Thyroid gland (tissue), 4 donors: ENCODE results near the gene SIM2.

Experiments
- POLR2A ChIP-seq, 2 donors: fragments of 450-650 bp; IDR thresholded peaks; one replicate each; pipeline ENCODE4 v1.6.1; 2017; ENCODE audit warnings: antibody characterized with exemption in 2 of 2, mild to moderate bottlenecking in 2 of 2, moderate library complexity in 1 of 2
- TF ChIP-seq, protein P1 (sequence below), 6 experiments: fragments of 200-600 bp in 3 of 6; fragments of 450-650 bp in 3 of 6; sonication (generic) in 3 of 6; IDR thresholded peaks; one replicate each; pipeline ENCODE4 v1.5.1; 2016 to 2019; ENCODE audit warnings: antibody characterized with exemption in 6 of 6, mild to moderate bottlenecking in 2 of 6, inconsistent platforms in 1 of 6, moderate library complexity in 1 of 6

DNA sequence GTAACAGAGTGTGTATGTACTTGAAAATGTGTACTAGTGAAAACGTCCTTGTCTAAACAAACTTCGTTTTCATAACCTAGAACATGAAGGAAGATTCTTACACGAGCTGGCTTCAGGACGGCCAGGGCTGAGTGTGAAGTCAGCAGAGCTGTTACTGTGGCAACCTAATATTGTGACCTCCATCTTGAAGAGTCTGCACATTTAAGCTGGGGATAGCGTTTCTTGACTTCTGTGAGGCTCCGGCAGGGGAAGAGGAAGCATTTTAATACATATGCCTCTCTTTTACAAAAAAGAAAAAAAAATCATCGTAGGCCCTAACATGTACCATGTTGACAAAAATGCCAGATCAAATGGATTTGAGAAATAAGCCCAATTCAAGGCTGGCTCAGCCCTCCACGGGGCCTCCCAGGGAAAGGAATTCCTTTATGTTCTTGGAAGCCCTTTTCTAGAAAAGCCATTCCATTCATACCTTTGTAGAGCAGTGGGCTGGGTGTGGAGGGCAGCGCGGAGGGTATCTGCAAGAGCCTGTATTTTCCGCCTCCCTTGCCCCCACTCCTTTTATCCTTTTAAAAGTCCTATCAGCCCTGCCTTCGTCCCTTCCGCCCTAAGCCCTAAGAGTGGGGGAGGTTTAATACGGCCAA lies 51.1 kb downstream of the SIM2 start:
- TF ChIP-seq, protein P1, sequence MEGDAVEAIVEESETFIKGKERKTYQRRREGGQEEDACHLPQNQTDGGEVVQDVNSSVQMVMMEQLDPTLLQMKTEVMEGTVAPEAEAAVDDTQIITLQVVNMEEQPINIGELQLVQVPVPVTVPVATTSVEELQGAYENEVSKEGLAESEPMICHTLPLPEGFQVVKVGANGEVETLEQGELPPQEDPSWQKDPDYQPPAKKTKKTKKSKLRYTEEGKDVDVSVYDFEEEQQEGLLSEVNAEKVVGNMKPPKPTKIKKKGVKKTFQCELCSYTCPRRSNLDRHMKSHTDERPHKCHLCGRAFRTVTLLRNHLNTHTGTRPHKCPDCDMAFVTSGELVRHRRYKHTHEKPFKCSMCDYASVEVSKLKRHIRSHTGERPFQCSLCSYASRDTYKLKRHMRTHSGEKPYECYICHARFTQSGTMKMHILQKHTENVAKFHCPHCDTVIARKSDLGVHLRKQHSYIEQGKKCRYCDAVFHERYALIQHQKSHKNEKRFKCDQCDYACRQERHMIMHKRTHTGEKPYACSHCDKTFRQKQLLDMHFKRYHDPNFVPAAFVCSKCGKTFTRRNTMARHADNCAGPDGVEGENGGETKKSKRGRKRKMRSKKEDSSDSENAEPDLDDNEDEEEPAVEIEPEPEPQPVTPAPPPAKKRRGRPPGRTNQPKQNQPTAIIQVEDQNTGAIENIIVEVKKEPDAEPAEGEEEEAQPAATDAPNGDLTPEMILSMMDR (IDR thresholded peaks at IDR 0.05) = no peak
- no peak for TF ChIP-seq POLR2A (IDR thresholded peaks at IDR 0.05)
